CD14-positive monocyte (primary cell): ENCODE data around the gene EXD2. TPM values are rescaled to one million over a fixed set of nuclear protein-coding genes. Genes with fewer than 3 reads are reported as not detected.

ENCODE experiments used
- DNase-seq, 3 donors: peaks; one replicate each; pipeline ENCODE4 v3.0.0-alpha.2; 2011 to 2022
- H2AFZ ChIP-seq: 2 replicates; pipeline ENCODE4 v1.6.0; 2012; ENCODE audit warnings: mild to moderate bottlenecking, low read depth, low read length, inconsistent platforms; ENCODE audit not compliant: insufficient read depth, poor library complexity, severe bottlenecking
- H3K27ac ChIP-seq, 2 donors: 1 replicate in 1 of 2; 2 replicates in 1 of 2; pipeline ENCODE4 v1.5.1; 2012 to 2013; ENCODE audit warnings: low read length in 2 of 2, control low read depth in 1 of 2, inconsistent platforms in 1 of 2, low read depth in 1 of 2, mild to moderate bottlenecking in 1 of 2
- H3K27me3 ChIP-seq, 2 donors: one replicate each; pipeline versions ENCODE4 v1.6.0 to v1.6.1; 2011 to 2013; ENCODE audit warnings: low read length in 2 of 2; ENCODE audit not compliant: control insufficient read depth in 2 of 2, insufficient read depth in 2 of 2
- H3K36me3 ChIP-seq, 2 donors: replicated peaks in 1 of 2; 1 replicate in 1 of 2; 2 replicates in 1 of 2; pipeline versions ENCODE4 v1.5.1 to v1.6.1; 2012 to 2013; ENCODE audit warnings: low read length in 2 of 2, control low read depth in 1 of 2, inconsistent platforms in 1 of 2, mild to moderate bottlenecking in 1 of 2; ENCODE audit not compliant: insufficient read depth in 2 of 2, control insufficient read depth in 1 of 2
- H3K4me1 ChIP-seq, 2 donors: 1 replicate in 1 of 2; 2 replicates in 1 of 2; pipeline versions ENCODE4 v1.5.1 to v1.6.1; 2012 to 2013; ENCODE audit warnings: low read length in 2 of 2, control low read depth in 1 of 2, inconsistent platforms in 1 of 2, mild to moderate bottlenecking in 1 of 2, moderate library complexity in 1 of 2; ENCODE audit not compliant: insufficient read depth in 2 of 2, control insufficient read depth in 1 of 2
- H3K4me2 ChIP-seq: replicated peaks from 2 replicates; pipeline ENCODE3; 2012; ENCODE audit warnings: low read length, moderate library complexity, mild to moderate bottlenecking; ENCODE audit not compliant: poor library complexity, severe bottlenecking; ENCODE audit errors: extremely low read depth
- H3K4me3 ChIP-seq, 3 experiments: fragments of 200-600 bp in 1 of 3; sonication (generic) in 1 of 3; replicated peaks in 1 of 3; 1 replicate in 2 of 3; 2 replicates in 1 of 3; pipeline ENCODE4 v1.5.1; 2011 to 2013; ENCODE audit warnings: low read length in 3 of 3, mild to moderate bottlenecking in 3 of 3, control low read depth in 2 of 3, low read depth in 2 of 3, inconsistent platforms in 1 of 3, moderate library complexity in 1 of 3
- H3K79me2 ChIP-seq: 2 replicates; pipeline ENCODE4 v1.6.0; 2012; ENCODE audit warnings: mild to moderate bottlenecking, control low read depth, inconsistent platforms, low read length, moderate library complexity; ENCODE audit not compliant: insufficient read depth
- H3K9ac ChIP-seq: 2 replicates; pipeline ENCODE4 v1.6.0; 2017; ENCODE audit warnings: low read length, mild to moderate bottlenecking; ENCODE audit not compliant: insufficient read depth, poor library complexity, severe bottlenecking
- H3K9me3 ChIP-seq, 2 donors: replicated peaks in 1 of 2; 1 replicate in 1 of 2; 2 replicates in 1 of 2; pipeline versions ENCODE4 v1.5.1 to v1.6.1; 2012 to 2013; ENCODE audit warnings: low read length in 2 of 2, control low read depth in 1 of 2; ENCODE audit not compliant: control insufficient read depth in 1 of 2, insufficient read depth in 1 of 2
- H4K20me1 ChIP-seq: 2 replicates; pipeline ENCODE4 v1.6.0; 2012; ENCODE audit warnings: mild to moderate bottlenecking, low read length, control low read depth, moderate library complexity; ENCODE audit not compliant: insufficient read depth
- H3K27ac Mint-ChIP-seq, 7 donors: one replicate each; pipeline ENCODE4 v1.8.0; 2020; ENCODE audit warnings: mild to moderate bottlenecking in 7 of 7, mixed read lengths in 7 of 7, moderate library complexity in 6 of 7, inconsistent platforms in 2 of 7
- H3K27me3 Mint-ChIP-seq, 3 donors: one replicate each; pipeline ENCODE4 v1.8.0; 2021 to 2022; ENCODE audit warnings: low read depth in 3 of 3, mild to moderate bottlenecking in 3 of 3, mixed read lengths in 3 of 3, moderate library complexity in 3 of 3, inconsistent platforms in 1 of 3
- H3K36me3 Mint-ChIP-seq, 2 donors: one replicate each; pipeline ENCODE4 v1.8.0; 2020; ENCODE audit warnings: mixed read lengths in 2 of 2, inconsistent platforms in 1 of 2, mild to moderate bottlenecking in 1 of 2
- H3K4me1 Mint-ChIP-seq: one replicate; pipeline ENCODE4 v1.8.0; 2020; ENCODE audit warnings: mild to moderate bottlenecking, mixed read lengths
- H3K4me3 Mint-ChIP-seq, 2 donors: one replicate each; pipeline ENCODE4 v1.8.0; 2020; ENCODE audit warnings: mild to moderate bottlenecking in 2 of 2, mixed read lengths in 2 of 2, moderate library complexity in 1 of 2
- H3K9me3 Mint-ChIP-seq, 7 donors: one replicate each; pipeline ENCODE4 v1.8.0; 2020 to 2022; ENCODE audit warnings: mixed read lengths in 7 of 7, mild to moderate bottlenecking in 6 of 7, moderate library complexity in 6 of 7, inconsistent platforms in 2 of 7
- CTCF ChIP-seq: fragments of 200-600 bp; IDR thresholded peaks from one replicate; pipeline ENCODE4 v1.8.0; 2022; ENCODE audit warnings: antibody characterized with exemption, mild to moderate bottlenecking
- WGBS: methylation state at CpG from one replicate; pipeline ENCODE4 v1.1.5; 2013; ENCODE audit warnings: missing lambda C conversion rate; ENCODE audit not compliant: insufficient coverage; 5-methylcytosine and 5-hydroxymethylcytosine counted together
- intact Hi-C, 2 donors: fragments of 100-400 bp; cut with micrococcal nuclease; formaldehyde crosslinking; loops; one replicate each; pipeline versions ENCODE4 v1.15.0 to v1.15.1; 2023
- polyA plus RNA-seq, 3 donors: library from polyadenylated mRNA; depleted of rRNA in 1 of 3; unstranded in 2 of 3; stranded (reverse) in 1 of 3; fragments of 300-500 nt in 2 of 3; fragments of >200 nt in 1 of 3; fragmentation: Illumina TruSeq in 2 of 3; gene quantifications; 1 replicate in 2 of 3; 2 replicates in 1 of 3; pipeline ENCODE4 v1.2.3, GENCODE V29; 2012 to 2021

EXD2 gene
- polyA plus RNA-seq, 3 donors, result 2.3 to 4.0 (median 3.1) TPM

GRCh38 chr14:69170839-69171238 is 20.5 kb upstream of the EXD2 start:
- H3K9me3 ChIP-seq, result no peaks in the 10 kb centered on the region
- Mint-ChIP-seq H3K9me3 (peaks cover 0 to 6% (median 2%) of the 10 kb centered on the region in 7 donors), H3K4me1 (no peaks in the 10 kb centered on the region), H3K4me3 (no peak overlapping the region), H3K36me3 (no peaks in the 10 kb centered on the region), H3K27me3 (peaks cover 2 to 6% (median 2%) of the 10 kb centered on the region in 3 donors), H3K27ac (no peak overlapping the region)
- no peak overlapping the region for H3K9ac ChIP-seq
- H3K4me3 ChIP-seq, result no peak overlapping the region
- no peak for DNase-seq
- intact Hi-C loops, result no loop called here
- H3K27ac ChIP-seq, result no peak overlapping the region
- no peak overlapping the region for H2AFZ ChIP-seq
- no peaks in the 10 kb centered on the region for H3K4me1 ChIP-seq
- H3K79me2 ChIP-seq, result no peaks in the 10 kb centered on the region
- no peaks in the 10 kb centered on the region for H3K36me3 ChIP-seq
- no peaks in the 10 kb centered on the region for H4K20me1 ChIP-seq
- no peak overlapping the region for H3K4me2 ChIP-seq
- no CpG with 5 or more reads among the region's 1 CpG for WGBS
- peaks cover 0 to 3% of the 10 kb centered on the region in 2 donors for H3K27me3 ChIP-seq
- no peak for TF ChIP-seq CTCF

GRCh38 chr14:69171569-69171968 is 19.7 kb upstream of the EXD2 start:
- Mint-ChIP-seq H3K27me3 (peaks cover 2 to 6% (median 3%) of the 10 kb centered on the region in 3 donors), H3K27ac (peak overlapping the region in 1 of 7 donors; percentile 32), H3K4me3 (no peak overlapping the region), H3K9me3 (peaks cover 0 to 4% (median 2%) of the 10 kb centered on the region in 7 donors), H3K36me3 (no peaks in the 10 kb centered on the region), H3K4me1 (no peaks in the 10 kb centered on the region)
- DNase-seq, result no peak
- Histone ChIP-seq H3K27me3 (peaks cover 0 to 3% of the 10 kb centered on the region in 2 donors), H3K9ac (no peak overlapping the region), H3K4me3 (no peak overlapping the region), H3K27ac (no peak overlapping the region), H3K9me3 (no peaks in the 10 kb centered on the region), H2AFZ (no peak overlapping the region), H3K79me2 (no peaks in the 10 kb centered on the region), H3K36me3 (no peaks in the 10 kb centered on the region), H3K4me1 (no peaks in the 10 kb centered on the region), H4K20me1 (no peaks in the 10 kb centered on the region), H3K4me2 (no peak overlapping the region)
- TF ChIP-seq CTCF, result no peak
- intact Hi-C loops, result no loop called here
- WGBS, result no CpG with 5 or more reads among the region's 2 CpGs
